ENCODE results near the gene MARS1.
"Not testable (repeated sequence)": the region's sequence is repeated elsewhere in the genome, so short reads cannot be mapped to it uniquely, and the experiment has no call there.

The MARS1 gene

DNA sequence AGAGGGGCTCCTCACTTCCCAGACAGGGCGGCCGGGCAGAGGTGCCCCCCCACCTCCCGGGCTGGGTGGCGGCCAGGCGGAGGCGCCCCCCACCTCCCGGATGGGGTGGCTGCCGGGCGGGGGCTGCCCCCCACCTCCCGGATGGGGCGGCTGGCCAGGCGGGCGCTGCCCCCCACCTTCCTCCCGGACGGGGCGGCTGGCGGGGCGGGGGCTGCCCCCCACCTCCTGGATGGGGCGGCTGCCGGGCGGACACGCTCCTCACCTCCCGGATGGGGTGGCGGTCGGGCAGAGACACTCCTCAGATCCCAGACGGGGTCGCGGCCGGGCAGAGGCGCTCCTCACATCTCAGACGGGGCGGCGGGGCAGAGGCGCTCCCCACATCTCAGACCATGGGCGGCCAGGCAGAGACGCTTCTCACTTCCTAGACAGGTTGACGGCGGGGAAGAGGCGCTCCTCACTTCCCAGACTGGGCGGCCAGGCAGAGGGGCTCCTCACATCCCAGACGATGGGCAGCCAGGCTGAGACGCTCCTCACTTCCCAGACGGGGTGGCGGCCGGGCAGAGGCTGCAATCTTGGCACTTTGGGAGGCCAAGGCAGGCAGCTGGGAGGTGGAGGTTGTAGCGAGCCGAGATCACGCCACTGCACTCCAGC is 7.3 kb downstream of the MARS1 start:
- not testable (repeated sequence) for FAIRE-seq

DNA sequence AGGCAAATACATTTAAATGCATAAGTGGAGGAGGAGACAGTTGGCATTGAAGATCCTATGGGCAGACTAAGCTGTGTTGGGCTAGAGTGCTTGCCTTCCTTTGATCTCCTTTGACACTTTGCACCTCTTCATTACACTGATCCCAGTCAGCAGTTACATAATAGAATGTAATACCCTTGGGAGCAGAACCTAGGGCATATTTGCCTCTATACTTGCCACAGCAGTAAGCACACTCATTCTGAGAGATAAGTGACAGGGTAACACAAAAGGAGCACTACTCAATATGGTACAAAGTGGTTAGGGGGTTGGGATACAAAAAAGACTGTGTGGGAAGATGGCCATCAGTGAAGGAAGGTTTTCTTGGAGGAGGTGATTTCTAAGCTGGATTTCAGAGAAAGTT is 9.0 kb downstream of the MARS1 start:
- no peak for FAIRE-seq

DNA sequence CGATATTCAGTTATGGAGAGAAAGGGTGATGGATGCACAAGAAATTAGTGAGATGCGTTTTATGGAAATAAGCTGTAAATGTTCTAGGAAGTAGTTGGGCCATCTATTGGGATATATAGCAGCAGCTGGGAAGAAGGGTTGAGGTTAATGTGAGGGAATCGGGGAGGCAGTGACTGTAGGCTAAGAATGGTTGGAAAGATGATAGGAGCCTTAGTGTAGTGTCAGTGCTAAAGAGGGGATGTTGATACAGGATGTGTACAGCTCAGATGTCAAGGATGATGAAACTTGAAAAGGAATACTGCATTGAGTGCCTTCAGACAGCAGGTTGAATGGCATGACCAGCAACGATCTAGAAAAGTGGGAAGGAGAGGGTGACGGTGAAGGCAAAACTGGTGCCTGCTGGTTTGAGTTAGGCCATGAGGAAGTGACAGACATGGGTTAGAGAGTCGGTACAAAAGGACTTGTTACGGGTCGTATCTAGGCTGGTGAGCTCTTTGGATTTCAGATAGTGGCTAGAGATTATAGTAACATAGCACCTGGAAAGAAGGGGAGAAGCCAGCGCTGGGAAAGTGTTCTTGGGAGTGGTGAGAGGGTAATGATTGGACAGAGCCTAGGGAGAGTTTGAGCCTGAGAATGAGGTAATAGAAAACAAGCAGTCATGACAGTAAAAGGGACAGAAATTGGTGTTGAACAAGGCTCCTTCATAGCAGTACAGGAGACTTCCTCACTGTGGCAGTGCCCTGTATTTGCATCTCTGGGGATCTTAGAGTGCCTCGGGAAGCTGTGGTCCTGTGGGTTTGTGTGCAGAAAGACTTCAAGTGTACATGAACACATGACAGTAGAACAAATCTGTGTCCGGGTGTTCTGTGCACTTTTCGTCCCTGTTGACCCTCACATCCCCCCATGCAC is 9.6 kb downstream of the MARS1 start:
- no peak for FAIRE-seq

DNA sequence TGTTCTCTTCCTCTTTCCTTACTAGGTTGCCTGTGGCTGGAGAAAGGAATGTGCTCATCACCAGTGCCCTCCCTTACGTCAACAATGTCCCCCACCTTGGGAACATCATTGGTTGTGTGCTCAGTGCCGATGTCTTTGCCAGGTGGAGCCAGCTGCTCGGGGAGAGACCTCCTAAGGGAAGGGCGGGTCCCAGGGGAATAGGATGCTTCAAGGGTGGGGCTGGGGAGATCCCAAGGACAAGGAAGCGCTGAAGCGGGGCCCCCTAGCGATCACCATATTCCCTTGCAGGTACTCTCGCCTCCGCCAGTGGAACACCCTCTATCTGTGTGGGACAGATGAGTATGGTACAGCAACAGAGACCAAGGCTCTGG is 10.2 kb downstream of the MARS1 start:
- no peak for FAIRE-seq

DNA sequence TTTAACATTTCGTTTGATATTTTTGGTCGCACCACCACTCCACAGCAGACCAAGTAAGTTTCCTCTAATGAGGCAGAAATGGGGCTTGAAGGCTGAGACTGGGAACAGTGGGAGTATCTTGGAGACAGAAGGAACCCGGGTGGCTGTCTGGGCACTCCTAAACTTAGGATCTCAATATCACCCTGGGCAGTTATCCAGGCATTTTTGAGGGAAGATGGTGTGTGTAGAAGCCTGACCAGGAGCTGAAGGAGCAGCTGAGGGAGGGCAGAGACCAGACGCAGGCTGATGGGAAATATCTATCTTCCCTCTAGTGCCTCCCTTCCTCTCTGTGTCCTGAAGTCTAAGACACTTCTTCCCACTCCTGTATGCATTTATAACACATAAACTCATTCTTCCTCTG is 10.7 kb downstream of the MARS1 start:
- no peak for FAIRE-seq

DNA sequence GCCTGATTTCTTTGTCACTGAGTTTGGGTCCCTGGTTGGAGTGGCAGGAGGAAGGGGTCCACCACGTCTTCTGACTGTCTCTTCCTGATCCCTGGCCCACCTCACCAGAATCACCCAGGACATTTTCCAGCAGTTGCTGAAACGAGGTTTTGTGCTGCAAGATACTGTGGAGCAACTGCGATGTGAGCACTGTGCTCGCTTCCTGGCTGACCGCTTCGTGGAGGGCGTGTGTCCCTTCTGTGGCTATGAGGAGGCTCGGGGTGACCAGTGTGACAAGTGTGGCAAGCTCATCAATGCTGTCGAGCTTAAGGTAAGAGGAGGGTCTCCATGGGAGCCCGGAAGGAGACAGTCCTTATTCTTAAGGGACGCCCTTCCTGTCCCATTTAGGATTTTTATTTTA is 12.3 kb downstream of the MARS1 start:
- FAIRE-seq, result no peak

DNA sequence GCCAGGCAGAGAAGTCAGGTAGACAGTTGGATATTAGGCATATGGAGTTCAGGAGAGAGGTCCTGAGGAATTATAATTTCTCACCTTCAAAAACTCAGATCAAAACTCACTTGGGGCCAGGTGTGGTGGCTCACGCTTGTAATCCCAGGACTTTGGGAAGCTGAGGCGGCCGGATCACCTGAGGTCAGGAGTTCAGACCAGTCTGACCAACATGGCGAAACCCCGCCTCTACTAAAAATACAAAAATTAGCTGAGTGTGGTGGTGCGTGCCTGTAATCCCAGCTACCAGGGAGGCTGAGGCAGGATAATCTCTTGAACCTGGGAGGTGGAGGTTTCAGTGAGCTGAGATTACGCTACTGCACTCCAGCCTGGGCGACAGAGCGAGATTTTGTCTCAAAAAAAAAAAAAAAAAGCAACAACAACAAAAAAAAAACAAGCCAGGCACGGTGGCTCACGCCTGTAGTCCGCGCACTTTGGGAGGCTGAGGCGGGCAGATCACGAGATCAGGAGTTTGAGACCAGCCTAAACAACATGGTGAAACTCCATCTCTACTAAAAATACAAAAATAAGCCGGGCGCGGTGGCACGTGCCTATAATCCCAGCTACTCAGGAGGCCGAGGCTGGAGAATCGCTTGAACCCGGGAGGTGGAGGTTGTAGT is 14.6 kb downstream of the MARS1 start:
- FAIRE-seq, result not testable (repeated sequence)

DNA sequence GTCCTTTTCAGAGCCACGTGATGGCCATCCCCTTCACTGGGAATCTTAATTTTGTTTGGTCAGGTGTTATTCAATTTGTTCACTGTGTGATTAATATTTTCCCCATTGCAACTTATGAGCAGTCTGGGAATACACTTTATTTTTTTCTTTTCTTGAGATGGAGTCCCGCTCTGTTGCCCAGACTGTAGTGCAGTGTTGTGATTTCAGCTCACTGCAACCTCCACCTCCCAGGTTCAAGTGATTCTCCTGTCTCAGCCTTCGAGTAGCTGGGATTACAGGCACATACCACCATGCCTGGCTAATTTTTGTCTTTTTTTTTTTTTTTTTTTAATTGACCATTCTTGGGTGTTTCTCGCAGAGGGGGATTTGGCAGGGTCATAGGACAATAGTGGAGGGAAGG is 18.7 kb downstream of the MARS1 start:
- FAIRE-seq, result not testable (repeated sequence)

DNA sequence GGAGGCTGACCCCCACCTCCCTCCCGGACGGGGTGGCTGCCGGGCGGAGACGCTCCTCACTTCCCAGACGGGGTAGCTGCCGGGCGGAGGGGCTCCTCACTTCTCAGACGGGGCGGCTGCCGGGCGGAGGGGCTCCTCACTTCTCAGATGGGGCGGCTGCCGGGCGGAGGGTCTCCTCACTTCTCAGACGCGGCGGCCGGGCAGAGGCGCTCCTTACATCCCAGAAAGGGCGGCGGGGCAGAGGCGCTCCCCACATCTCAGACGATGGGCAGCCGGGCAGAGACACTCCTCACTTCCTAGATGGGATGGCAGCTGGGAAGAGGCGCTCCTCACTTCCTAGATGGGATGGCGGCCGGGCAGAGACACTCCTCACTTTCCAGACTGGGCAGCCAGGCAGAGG is 19.9 kb downstream of the MARS1 start:
- not testable (repeated sequence) for FAIRE-seq

DNA sequence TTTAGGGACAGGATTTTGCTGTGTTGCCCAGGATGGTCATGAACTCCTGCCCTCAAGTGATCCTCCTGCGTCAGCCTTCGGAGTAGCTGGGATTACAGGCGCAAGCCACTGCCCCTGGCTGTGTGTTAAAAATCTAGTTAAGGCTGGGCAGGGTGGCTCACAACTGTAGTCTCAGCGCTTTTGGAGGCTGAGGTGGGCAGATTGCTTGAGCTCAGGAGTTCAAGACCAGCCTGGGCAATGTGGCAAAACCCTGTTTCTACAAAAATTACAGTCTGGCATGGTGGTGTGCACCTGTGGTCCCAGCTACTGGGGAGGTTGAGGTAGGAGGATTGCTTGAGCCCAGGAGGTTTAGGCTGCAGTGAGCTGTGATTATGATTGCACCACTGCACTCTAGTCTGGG is 23.3 kb downstream of the MARS1 start:
- FAIRE-seq, result no peak

DNA sequence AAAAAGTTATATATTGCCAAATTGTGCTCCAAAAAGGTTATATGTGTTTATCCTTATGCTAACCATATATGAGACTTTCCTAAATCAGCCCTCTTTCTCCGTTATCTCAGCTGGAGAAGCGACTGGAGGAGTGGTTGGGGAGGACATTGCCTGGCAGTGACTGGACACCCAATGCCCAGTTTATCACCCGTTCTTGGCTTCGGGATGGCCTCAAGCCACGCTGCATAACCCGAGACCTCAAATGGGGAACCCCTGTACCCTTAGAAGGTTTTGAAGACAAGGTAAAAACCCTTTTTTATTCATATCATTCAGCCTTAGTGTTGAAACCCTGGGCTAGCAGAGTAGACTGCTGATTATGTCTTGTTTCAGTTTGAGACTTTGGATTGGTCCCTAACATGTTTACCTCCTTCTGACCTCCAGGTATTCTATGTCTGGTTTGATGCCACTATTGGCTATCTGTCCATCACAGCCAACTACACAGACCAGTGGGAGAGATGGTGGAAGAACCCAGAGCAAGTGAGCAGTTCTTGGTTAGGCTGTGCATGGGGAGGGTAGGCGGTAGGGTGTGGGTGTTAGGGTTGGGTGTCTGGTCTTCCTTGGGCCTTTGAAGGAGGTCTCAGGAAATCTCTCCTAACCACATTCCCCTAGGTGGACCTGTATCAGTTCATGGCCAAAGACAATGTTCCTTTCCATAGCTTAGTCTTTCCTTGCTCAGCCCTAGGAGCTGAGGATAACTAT is 23.9 kb downstream of the MARS1 start:
- no peak for FAIRE-seq

DNA sequence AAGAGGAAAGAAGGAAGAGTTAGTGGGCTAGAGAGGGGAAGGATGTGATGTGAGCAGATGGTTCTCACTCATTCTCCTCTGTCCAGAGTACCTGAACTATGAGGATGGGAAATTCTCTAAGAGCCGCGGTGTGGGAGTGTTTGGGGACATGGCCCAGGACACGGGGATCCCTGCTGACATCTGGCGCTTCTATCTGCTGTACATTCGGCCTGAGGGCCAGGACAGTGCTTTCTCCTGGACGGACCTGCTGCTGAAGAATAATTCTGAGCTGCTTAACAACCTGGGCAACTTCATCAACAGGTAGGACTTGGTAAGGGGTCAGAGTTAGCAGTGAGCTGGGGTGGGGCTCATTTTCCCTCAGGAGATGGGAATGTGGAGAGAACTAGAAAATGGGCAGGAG is 24.8 kb downstream of the MARS1 start:
- FAIRE-seq, result no peak

DNA sequence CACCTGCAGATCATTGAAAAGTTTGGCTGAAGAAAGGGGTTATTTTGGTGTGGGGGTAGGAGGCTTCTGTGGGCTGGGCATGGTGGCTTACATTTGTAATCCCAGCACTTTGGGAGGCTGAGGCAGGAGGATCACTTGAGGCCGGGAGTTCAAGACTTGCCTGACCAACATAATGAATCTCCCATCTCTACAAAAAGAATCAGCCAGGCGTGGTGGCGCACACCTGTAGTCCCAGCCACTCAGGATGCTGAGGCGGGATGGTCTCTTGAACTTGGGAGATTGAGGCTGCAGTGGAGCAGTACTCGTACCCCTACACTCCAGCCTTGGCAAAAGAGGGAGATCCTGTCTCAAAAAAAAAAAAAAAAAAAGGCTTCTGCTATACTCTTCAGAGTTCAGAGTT is 25.4 kb downstream of the MARS1 start:
- no peak for FAIRE-seq

DNA sequence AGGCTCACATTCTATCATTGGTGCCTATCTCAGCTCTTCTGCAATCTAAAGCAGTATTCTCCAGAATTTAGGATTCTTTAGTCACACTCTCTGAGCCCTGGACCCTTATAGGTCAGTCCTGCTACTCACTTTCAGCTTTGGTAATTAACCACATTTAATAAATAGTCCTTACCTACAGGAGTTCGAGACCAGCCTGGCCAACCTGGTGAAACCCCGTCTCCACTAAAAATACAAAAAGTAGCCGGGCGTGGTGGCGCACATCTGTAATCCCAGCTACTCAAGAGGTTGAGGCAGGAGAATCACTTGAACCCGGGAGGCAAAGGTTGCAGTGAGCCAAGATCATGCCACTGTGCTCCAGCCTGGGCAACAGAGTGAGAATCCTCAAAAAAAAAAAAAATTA is 25.8 kb downstream of the MARS1 start:
- FAIRE-seq, result not testable (repeated sequence)

DNA sequence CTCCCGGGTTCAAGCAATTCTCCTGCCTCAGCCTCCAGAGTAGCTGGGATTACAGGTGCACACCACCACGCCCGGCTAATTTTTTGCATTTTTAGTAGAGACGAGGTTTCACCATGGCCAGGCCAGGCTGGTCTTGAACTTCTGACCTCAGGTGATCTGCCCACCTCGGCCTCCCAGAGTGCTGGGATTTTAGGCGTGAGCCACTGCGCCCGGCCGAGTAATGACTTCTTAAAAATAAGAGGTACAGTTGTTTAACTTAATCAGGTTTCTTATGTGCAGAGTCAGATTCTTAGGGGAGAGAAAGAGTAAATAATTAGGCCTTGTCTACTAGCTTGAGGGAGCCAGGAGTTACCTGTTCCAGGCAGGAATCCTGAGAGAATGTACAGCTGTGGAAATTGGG is 26.4 kb downstream of the MARS1 start:
- FAIRE-seq, result not testable (repeated sequence)

DNA sequence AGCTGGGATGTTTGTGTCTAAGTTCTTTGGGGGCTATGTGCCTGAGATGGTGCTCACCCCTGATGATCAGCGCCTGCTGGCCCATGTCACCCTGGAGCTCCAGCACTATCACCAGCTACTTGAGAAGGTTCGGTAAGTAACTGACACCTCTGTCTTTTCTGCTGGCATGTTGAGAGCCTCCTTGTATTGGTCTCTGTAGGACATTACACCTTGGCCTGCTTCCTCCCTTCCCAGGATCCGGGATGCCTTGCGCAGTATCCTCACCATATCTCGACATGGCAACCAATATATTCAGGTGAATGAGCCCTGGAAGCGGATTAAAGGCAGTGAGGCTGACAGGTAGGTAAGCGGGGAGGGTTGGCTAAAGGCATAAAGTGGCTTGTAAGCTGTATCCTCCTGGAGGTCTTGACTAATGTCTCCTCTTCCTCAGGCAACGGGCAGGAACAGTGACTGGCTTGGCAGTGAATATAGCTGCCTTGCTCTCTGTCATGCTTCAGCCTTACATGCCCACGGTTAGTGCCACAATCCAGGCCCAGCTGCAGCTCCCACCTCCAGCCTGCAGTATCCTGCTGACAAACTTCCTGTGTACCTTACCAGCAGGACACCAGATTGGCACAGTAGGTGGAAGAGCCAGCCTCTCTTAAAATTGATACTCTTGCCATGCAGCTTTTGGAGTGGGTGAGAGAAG is 27.0 kb downstream of the MARS1 start:
- no peak for FAIRE-seq

DNA sequence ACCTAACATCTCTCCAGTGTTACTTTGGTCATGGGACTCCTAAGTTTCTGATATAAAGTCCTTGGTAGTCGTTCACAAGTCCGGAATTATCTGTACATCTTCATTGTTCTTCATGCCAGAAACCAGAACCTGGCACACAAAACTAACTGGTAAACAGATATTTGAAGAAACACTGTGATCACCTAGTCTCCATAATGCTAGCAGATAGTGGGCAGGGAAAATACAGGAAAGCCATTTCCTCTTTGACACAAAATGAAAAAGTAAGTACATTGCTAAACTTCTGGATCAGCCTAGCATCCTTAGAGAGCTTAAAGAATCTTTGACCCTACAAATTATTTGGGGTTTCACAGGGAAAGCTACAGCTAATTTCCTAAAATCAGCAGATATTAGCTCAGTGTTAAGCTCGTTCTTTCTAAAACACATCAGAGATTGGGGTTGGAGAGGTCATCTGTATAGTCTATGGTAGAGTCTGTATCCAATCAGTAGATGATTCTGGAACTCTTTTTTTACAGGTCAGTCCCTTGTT is 27.6 kb downstream of the MARS1 start:
- FAIRE-seq, result no peak

DNA sequence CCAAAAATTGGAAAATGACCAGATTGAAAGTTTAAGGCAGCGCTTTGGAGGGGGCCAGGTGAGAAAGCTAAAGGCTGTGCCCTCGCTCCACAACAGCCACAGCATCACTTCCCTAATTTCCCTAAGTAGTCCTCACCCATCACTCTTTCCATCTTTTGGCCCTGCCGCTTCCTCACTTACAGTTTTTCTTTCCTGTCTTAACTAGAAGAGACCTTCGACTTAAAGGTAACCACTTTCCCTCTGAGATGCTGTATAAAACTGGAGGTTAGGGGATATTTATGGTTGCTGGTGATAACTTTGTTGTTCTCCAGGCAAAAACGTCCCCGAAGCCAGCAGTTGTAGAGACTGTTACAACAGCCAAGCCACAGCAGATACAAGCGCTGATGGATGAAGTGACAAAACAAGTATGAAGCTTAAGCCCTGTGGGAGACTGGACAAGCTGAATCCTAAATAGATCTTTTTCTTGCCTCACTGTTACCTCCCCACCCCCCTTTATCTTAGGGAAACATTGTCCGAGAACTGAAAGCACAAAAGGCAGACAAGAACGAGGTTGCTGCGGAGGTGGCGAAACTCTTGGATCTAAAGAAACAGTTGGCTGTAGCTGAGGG is 28.2 kb downstream of the MARS1 start:
- FAIRE-seq, result no peak

DNA sequence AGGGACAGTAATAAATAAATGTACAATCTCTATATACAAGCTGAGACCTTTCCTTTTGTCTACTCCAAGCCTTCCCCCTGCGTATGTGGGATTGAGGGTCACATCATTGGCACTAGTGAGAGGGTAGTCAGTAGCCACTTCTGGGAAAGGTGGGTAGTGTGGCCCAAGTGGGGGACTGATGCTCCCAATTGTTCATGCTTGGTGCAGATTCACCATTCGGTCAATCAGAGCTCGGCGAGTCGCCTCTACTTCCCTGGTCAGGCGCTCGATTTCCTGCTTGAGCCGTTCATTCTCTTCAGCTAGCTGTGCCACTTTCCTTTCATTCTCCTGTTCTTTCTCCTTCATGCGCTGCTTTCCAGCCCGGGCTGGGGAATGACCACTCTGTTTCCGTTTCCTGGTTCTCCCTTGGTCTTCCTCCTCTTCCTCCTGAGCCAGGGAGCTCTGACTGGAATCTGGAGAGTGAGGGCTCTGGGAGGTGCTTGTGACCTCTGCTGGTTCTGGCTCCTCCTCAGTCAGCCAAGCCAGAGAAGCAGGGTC is 28.8 kb downstream of the MARS1 start:
- FAIRE-seq, result no peak

DNA sequence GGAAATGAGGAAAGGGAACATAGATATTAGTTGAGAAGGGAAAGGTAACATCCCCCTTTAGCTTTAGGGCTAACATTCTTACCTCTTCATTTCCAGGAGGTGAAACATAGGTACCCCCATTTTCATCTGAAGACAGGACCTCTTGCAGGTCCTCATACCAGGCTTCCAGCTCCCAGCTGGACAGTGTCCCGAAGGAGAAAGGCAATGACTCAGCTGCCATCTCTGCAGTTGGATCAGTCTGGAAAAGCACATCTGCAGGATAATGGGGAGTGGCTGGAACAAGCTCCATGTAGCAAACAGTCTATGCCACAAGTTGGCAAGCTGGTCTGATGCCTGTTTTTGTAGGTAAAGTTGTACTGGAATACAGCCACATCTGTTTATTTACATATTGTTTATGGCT is 29.3 kb downstream of the MARS1 start:
- no peak for FAIRE-seq

DNA sequence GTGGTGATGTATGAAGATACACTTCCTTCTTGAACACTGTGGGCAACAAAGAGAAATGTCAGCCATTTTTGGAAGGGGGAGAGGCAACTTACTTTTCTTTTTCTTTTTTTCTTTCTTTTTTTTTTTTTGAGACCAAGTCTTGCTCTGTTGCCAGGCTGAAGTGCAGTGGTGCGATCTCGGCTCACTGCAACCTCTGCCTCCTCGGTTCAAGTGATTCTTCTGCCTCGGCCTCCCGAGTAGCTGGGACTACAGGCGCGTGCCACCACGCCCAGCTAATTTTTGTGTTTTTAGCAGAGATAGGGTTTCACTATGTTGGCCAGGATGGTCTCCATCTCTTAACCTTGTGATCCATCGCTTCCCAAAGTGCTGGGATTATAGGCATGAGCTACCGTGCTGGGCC is 29.9 kb downstream of the MARS1 start:
- FAIRE-seq, result not testable (repeated sequence)

All from colon (tissue), 2 donors.